Transverse colon (tissue), 4 donors: ENCODE data around the gene EFCAB9. TPM values are rescaled to one million over a fixed set of nuclear protein-coding genes. Genes with fewer than 3 reads are reported as not detected.
A peak's percentile ranks its signal among the peaks of the same experiment; 100 is the strongest.
"Not testable (repeated sequence)": the region's sequence is repeated elsewhere in the genome, so short reads cannot be mapped to it uniquely, and the experiment has no call there.

Source experiments
- DNase-seq: peaks from one replicate; pipeline ENCODE4 v3.0.0-alpha.2; 2019
- H3K27ac ChIP-seq, 4 donors: fragments of 200-600 bp; sonication (generic); 2 replicates each; pipeline ENCODE4 v1.5.1; 2016 to 2018; ENCODE audit warnings: inconsistent platforms in 4 of 4
- H3K27me3 ChIP-seq: fragments of 200-600 bp; sonication (generic); 2 replicates; pipeline ENCODE4 v1.5.1; 2017; ENCODE audit warnings: inconsistent platforms
- H3K36me3 ChIP-seq, 4 donors: fragments of 200-600 bp; sonication (generic); 2 replicates each; pipeline ENCODE4 v1.5.1; 2017 to 2019; ENCODE audit warnings: inconsistent platforms in 4 of 4
- H3K4me1 ChIP-seq, 4 donors: fragments of 200-600 bp; sonication (generic); 2 replicates each; pipeline ENCODE4 v1.5.1; 2017 to 2020; ENCODE audit warnings: inconsistent platforms in 4 of 4
- H3K4me3 ChIP-seq, 4 donors: fragments of 200-600 bp; sonication (generic); 1 replicate in 1 of 4; 2 replicates in 3 of 4; pipeline versions ENCODE4 v1.5.1 to v1.6.1; 2017 to 2019; ENCODE audit warnings: inconsistent platforms in 4 of 4
- H3K9me3 ChIP-seq, 2 donors: fragments of 200-600 bp; sonication (generic); 2 replicates each; pipeline ENCODE4 v1.5.1; 2017 to 2019; ENCODE audit warnings: inconsistent platforms in 2 of 2
- CTCF ChIP-seq, 5 experiments: fragments of 200-600 bp in 3 of 5; fragments of 450-650 bp in 2 of 5; sonication (generic) in 3 of 5; IDR thresholded peaks; 1 replicate in 2 of 5; 2 replicates in 3 of 5; pipeline ENCODE4 v1.5.1; 2016 to 2017; ENCODE audit warnings: antibody characterized with exemption in 5 of 5, inconsistent platforms in 3 of 5, mild to moderate bottlenecking in 2 of 5, moderate library complexity in 1 of 5
- EP300 ChIP-seq: sonication (generic); formaldehyde crosslinking; IDR thresholded peaks from one replicate; pipeline ENCODE4 v1.6.1; 2017; ENCODE audit warnings: antibody characterized with exemption, low read depth
- POLR2A ChIP-seq: fragments of 450-650 bp; IDR thresholded peaks from one replicate; pipeline ENCODE4 v1.6.1; 2016; ENCODE audit warnings: antibody characterized with exemption, mild to moderate bottlenecking, moderate library complexity
- POLR2AphosphoS5 ChIP-seq, 3 donors: sonication (generic); formaldehyde crosslinking; IDR thresholded peaks; one replicate each; pipeline ENCODE4 v1.6.1; 2016; ENCODE audit warnings: antibody characterized with exemption in 3 of 3
- WGBS, 2 donors: methylation state at CpG; one replicate each; pipeline ENCODE4 v1.1.5; 2018; ENCODE audit warnings: low coverage in 1 of 2; 5-methylcytosine and 5-hydroxymethylcytosine counted together
- in situ Hi-C, 4 donors: fragments of 200-750 bp; cut with MboI; loops; one replicate each; pipeline versions ENCODE4 v1.15.0 to v1.15.1; 2017; ENCODE audit warnings: low sequenced_read_pairs in 3 of 4, low pct_ligation_motif_present in 1 of 4, low pct_unique_long_range_greater_than_20kb in 1 of 4
- intact Hi-C: fragments of 100-400 bp; cut with DNase I; formaldehyde crosslinking; loops from one replicate; pipeline ENCODE4 v1.15.1; 2023; ENCODE audit warnings: low total_unique reads
- total RNA-seq, 4 donors: library from RNA; depleted of rRNA; stranded (reverse); fragments of >200 nt; gene quantifications; one replicate each; pipeline ENCODE4 v1.1.0, GENCODE V29; 2016

EFCAB9 gene
- total RNA-seq, 4 donors from 2014 or later = not detected

DNA sequence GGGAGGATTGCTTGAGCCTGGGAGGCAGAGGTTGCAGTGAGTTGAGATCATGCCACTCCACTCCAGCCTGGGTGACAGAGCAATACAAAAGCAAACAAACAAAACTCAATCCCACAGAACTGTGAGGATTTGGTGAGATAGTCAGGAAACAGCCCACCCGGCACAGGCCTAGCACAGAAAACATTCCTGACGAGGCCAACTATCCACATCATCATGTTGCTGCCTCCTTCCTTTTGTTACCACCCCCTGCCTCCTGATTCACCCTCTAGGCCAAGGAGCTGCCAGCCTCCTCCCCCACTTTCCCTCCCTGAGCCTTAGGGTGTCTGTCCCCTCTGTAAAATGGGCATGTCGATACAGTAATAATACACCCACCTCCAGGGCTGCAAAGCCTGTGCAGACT lies 44.9 kb upstream of the EFCAB9 start:
- DNase-seq = no peak
- intact Hi-C loops (no loop called here), in situ Hi-C loops (no loop called here)
- Histone ChIP-seq H3K27me3 (no peaks in the 10 kb centered on the region), H3K27ac (no peak overlapping the region), H3K4me1 (peaks cover 0 to 37% (median 15%) of the 10 kb centered on the region in 4 donors), H3K4me3 (no peak overlapping the region), H3K36me3 (no peaks in the 10 kb centered on the region), H3K9me3 (no peaks in the 10 kb centered on the region)
- 88 to 100% methylated on average over 1 to 3 of the region's 3 CpGs for WGBS, 2 donors
- TF ChIP-seq CTCF (IDR thresholded peaks at IDR 0.05) (no peak), POLR2A (no peak)

- in situ Hi-C loops, H3K4me3 ChIP-seq, intact Hi-C loops, DNase-seq, H3K36me3 ChIP-seq, H3K27ac ChIP-seq, H3K27me3 ChIP-seq, H3K9me3 ChIP-seq: not testable (repeated sequence)
- H3K4me1 ChIP-seq = peaks cover 0 to 33% (median 12%) of the 10 kb centered on the region in 4 donors
- 90 to 100% methylated on average over 1 to 11 of the region's 11 CpGs for WGBS, 2 donors
These were observed 44.5 kb upstream of the EFCAB9 start for GRCh38 chr5:172149481-172149880.

- H3K36me3 ChIP-seq = peaks cover 0 to 4% (median 0%) of the 10 kb centered on the region in 4 donors
- peak overlapping the region; percentile 15 to 57 (median 44) for H3K27ac ChIP-seq
- in situ Hi-C loops = no loop called here
- peak; percentile 52 for DNase-seq
- H3K4me1 ChIP-seq = peaks cover 0 to 26% (median 10%) of the 10 kb centered on the region in 4 donors
- WGBS, 2 donors = 70 to 89% methylated on average over 6 to 16 of the region's 16 CpGs
- no peaks in the 10 kb centered on the region for H3K27me3 ChIP-seq
- H3K4me3 ChIP-seq = no peak overlapping the region
- TF ChIP-seq POLR2A = no peak
- TF ChIP-seq EP300 = no peak
- no peak for TF ChIP-seq CTCF (IDR thresholded peaks at IDR 0.05)
- no peak for TF ChIP-seq POLR2AphosphoS5 (IDR thresholded peaks at IDR 0.05)
- H3K9me3 ChIP-seq = no peaks in the 10 kb centered on the region
- intact Hi-C loops = no loop called here
These were observed 43.2 kb upstream of the EFCAB9 start for GRCh38 chr5:172150514-172151425.

DNA sequence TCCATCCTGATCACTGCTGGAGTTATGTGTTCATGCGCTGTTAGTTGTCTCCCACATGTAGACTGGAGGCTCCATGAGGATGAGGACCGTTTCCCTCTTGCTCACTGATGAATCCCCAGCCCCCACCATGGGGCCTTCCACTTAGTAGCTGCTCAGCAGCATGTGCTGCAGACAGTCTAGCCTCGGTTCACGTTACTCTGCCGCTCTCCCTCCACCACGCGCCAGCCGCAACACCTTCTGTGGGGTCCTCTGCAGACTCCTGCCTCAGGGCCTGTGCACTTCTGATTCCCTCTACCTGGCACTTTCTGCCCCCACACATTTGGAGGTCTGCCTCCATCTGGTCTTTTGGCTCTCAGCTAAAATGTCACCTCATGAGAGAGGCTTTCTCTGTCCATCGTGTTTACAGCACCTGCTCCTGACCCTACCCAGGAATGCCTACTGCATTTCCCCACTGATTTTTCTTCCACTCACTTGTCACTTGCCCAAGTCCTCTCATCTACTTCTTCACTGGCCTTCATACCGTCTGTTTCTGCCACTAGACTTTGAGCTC lies 42.2 kb upstream of the EFCAB9 start:
- intact Hi-C loops (no loop called here), in situ Hi-C loops (no loop called here)
- H3K27ac ChIP-seq = no peak overlapping the region

More for the DNA sequence above, 42.2 kb upstream of the EFCAB9 start:
- 90 to 91% methylated on average over 2 to 10 of the region's 10 CpGs for WGBS, 2 donors
- no peak overlapping the region for H3K4me3 ChIP-seq
- H3K36me3 ChIP-seq = peaks cover 0 to 8% (median 0%) of the 10 kb centered on the region in 4 donors
- H3K4me1 ChIP-seq = peaks cover 0 to 23% (median 7%) of the 10 kb centered on the region in 4 donors
- H3K27me3 ChIP-seq = no peaks in the 10 kb centered on the region
- no peak for DNase-seq
- TF ChIP-seq POLR2A (no peak), POLR2AphosphoS5 (IDR thresholded peaks at IDR 0.05) (no peak), CTCF (IDR thresholded peaks at IDR 0.05) (no peak), EP300 (no peak)
- H3K9me3 ChIP-seq = no peaks in the 10 kb centered on the region
